Measurements from ENCODE around the gene ZNF223.

Gene ZNF223

GRCh38 chr19:44051650-44052402 is at the start of gene ZNF223:
TSS of gene ZNF223 (plus strand) at chr19:44052036. CDS start at chr19:44055177, 3,141 bp downstream.
- peak; percentile 87 for DNase-seq

GRCh38 chr19:44002212-44002565 is 49.6 kb upstream of the ZNF223 start:
- no peak for DNase-seq

DNA sequence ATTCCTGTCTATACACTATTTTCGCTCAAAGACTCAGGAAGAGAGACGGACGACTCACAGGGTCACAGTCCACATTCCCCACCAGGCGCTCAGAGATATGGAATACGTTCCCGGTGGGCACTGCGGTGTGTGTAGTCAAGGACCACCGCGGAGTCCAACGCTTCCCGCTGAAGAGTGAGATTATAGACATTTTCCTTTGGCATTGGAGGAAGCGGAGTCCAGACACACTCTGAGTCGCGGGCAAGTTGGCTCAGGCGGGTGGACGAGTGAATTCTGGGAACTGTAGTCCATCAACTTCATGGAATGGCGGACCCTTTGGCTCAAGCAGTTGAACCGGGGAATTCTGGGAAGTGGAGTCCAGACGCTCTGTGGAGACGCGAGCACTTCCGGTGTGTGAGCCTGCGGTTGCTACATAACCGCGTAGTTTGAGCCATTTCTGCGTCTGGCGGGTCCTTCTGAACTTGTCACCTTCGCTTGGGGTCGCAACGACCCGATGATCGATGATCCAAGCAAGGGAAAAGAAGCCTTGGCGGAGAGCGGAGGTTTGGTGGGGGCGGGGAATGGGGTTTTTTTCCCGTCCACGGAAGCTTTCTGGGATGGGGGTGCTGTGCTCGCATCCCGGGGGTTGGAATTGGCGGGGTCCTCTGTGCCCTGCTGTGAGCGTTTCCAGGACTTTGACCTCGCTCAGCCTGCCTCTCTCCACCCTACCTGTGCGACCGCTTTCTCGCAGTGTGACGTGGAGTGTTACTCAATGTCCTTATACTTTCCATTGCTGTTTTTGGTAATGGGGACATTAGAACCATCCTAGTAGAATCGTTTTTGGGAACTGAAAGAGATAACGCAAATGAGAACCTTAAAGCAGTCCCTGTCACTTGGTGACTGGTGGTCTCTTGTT is 49.0 kb upstream of the ZNF223 start, which contains the start of gene ZNF230:
ZNF230 (plus strand) TSS at position 392 of the 895 bp plus-strand sequence. CDS start 4,122 bp downstream, outside the sequence.
- peak; percentile 86 for DNase-seq

DNA sequence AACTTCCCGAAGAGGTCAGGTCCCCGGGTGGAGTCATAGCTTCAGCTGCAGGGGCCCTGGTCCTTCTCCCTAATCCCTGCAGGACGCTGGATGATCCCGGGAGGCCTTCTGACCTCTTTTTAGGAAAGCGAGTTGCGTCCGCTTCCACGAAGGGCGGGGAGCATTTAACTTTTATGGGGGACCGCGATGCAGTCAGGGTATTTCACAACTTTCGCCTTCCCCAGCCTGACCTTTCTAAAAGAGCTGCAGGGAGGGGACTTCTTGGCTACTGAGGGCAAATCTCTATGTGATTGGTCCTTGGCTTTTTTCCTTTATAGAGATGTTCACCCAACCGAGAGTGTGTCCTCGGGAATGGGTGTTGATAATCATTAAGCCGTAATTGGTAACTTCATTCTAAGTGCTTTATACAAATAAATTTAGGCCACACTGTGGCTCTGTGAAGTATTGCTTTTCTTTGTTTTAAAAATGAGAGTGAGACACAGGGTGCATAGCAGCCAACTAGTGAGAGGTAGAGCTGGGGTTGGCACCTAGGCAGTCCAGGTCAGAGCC is 48.3 kb upstream of the ZNF223 start:
- peak; percentile 58 for DNase-seq

DNA sequence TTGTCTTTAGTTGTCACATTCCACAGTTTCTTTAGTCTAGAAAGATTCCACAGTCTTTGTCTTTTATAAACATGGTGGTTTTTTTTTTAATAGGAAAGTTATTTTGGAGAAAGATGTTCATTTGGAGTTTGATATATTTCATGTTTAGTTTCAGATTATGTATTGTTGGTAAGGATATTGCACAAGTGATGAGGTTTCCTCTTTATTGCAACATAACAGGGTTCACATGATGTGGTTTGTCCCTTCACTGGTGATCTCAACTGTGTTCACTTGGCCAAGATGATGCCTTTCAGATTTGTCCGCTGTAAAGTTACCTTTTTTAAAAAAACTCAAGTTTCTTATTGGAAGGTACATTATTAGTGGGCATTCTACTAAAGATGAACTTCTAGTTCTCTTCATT is 45.9 kb upstream of the ZNF223 start:
- DNase-seq, result no peak

GRCh38 chr19:44007473-44007872 is 44.4 kb upstream of the ZNF223 start:
- no peak for DNase-seq

DNA sequence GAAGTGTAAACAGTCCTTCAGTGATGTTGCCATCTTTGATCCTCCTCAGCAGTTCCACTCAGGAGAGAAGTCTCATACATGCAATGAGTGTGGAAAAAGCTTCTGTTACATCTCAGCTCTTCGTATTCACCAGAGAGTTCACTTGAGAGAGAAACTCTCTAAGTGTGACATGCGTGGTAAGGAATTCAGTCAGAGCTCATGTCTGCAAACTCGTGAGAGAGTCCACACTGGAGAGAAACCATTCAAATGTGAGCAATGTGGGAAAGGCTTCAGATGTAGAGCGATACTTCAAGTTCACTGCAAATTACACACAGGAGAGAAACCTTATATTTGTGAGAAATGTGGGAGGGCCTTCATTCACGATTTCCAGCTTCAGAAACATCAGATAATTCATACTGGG is 41.4 kb upstream of the ZNF223 start:
- no peak for DNase-seq

DNA sequence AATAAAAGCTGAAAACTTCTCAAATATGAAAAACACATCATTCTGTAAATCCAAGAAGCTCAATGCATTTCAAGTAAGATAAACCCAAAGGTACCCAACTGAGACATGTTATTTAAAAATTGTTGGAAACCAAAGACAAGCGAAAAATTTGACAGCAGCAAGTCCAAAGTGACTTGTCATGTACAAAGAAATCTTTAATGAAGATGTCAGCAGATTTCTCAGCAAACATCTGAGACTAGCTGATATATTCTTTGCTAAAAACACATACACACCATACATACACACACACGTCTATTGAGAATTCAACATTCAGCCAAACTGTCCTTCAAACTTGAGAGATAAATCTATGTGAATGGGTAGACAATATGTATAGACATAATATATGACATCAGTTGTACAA is 32.3 kb upstream of the ZNF223 start:
- DNase-seq, result no peak

- no peak for DNase-seq
These were observed 30.6 kb upstream of the ZNF223 start for GRCh38 chr19:44021221-44021620.

DNA sequence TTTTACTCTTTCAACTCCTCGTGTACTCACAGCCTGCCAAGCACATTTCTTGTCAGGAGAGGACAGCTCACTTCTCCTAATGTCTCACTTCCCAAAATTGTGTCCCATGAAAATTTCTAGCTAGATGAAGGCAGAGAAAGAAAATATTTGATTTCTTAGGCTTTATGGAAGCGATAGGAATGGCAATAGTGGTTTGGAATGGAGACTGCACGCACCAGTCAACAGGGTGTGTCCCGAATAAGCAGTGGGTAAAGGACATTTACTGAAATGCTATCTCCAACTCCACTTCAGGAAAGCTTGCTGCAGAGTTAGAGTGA is 27.0 kb upstream of the ZNF223 start:
- no peak for DNase-seq

DNA sequence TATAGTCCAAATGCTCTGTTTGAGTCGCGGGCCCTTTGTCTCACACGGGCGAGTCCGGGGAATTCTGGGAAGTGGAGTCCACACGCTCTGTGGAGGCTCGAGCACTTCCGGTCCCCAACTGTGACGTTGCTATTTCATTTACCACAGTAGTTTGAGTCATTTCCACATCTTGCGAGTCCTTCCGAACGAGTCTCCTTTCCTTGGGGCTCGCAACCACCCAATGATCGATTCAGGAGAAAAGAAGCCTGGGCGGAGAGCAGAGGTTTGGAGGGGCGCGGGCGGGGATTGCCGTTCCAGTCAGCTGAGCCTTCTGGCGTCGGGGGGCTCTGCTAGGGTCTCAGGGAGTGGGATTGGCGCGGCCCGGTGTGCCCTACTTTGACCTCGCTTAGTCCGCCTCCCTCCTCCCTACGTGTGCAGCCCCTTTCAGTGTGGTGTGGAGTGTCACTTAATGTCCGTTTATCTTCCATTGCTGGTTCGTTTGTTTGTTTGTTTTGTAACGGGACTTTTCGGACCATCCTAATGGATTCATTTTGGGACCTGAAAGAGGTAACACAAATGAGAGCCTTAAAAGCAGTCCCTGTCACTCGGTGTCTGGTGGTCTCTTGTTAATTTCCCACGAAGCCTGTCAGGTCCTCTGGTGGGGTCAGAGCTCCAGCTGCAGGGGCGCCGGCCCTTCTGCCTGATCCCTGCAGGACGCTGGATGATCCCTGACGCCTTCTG is 26.5 kb upstream of the ZNF223 start, which contains the start of gene ZNF222:
ZNF222 (plus strand) TSS at position 163 of the 720 bp plus-strand sequence; CDS start at position 221, 58 bp downstream.
- peak; percentile 86 for DNase-seq

GRCh38 chr19:44026622-44027021 is 25.2 kb upstream of the ZNF223 start:
- DNase-seq, result no peak

DNA sequence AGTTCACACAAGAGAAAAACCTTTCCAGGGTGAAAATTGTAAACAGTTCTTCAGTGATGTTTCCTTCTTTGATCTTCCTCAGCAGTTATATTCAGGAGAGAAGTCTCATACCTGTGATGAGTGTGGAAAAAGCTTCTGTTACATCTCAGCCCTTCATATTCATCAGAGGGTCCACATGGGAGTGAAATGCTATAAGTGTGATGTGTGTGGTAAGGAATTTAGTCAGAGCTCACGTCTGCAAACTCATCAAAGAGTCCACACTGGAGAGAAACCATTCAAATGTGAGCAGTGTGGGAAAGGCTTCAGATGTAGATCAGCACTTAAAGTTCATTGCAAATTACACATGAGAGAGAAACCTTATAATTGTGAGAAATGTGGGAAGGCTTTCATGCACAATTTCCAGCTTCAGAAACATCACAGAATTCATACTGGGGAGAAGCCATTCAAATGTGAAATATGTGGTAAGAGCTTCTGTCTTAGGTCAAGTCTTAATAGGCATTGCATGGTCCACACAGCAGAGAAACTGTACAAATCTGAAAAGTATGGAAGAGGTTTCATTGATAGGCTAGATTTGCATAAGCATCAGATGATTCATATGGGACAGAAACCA is 19.7 kb upstream of the ZNF223 start:
- no peak for DNase-seq

GRCh38 chr19:44042147-44042546 is 9.7 kb upstream of the ZNF223 start:
- DNase-seq, result no peak

DNA sequence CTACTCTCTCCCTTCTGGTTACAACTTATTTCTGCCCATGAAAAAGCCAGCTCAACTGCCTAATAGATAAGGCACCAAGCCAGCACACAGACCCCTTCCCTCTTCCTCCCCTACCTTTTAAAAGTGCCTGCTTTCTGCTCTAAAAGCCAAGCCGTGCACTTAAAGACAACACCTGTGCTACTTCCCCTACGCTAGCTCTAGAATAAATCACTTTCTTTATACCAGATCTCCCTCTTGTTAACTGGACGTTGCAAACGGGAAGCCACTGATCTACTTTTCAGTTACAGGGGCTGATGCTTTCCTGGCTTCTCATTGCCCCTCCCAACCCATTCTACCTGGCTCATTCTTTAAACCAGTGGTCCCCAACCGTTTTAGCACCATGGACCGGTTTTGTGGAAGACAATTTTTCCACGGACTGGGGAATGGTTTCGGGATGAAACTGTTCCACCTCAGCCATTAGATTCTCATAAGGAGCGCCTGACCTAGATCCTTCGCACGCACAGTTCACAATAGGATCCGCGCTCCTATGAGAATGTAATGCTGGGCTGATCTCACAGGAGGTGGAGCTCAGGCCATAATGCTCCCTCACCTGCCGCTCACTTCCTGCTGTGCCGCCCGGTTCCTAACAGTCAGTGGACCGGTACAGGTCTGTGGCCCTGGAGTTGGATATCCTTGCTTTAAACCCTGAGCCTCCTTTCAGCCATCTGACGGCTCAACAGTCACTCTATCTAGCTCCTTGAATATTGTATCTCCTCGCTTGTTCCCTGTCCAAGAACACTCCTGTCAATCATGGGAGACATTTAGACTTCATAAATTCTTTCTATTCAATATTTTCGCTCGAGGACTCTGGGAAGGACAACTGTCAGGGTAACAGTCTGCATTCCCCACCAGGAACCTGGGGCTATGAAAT is 841 bp upstream of the ZNF223 start:
- no peak for DNase-seq

- DNase-seq, result no peak
These were observed 4.0 kb downstream of the ZNF223 start for GRCh38 chr19:44055870-44056269.

- no peak for DNase-seq
These were observed 7.4 kb downstream of the ZNF223 start for GRCh38 chr19:44059229-44059628.

DNA sequence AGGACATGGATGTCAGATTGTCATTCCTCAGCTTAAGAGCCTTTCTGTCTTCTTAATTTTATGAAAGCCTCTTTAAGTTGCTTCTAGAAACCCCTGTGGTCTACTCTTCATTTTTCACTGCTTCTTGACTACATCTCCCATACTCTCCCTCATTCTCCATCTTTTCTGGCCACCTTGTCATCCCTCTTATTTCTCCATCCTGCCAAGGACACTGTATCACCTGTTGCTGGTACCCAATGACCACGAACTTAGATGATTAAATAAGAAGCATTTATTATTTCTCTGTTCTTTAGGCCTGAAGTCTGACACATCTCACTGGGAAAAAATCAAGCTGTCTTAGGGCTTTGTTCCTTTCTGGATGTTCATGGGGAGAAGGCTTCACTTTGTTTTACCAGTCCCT is 9.2 kb downstream of the ZNF223 start:
- no peak for DNase-seq

DNA sequence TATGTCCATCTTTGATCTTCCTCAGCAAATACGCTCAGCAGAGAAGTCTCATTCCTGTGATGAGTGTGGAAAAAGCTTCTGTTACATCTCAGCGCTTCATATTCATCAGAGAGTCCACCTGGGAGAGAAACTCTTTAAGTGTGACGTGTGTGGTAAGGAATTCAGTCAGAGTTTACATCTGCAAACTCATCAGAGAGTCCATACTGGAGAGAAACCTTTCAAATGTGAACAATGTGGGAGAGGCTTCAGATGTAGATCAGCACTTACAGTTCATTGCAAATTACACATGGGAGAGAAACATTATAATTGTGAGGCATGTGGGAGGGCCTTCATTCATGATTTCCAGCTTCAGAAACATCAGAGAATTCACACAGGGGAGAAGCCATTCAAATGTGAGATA is 14.5 kb downstream of the ZNF223 start:
- no peak for DNase-seq

DNA sequence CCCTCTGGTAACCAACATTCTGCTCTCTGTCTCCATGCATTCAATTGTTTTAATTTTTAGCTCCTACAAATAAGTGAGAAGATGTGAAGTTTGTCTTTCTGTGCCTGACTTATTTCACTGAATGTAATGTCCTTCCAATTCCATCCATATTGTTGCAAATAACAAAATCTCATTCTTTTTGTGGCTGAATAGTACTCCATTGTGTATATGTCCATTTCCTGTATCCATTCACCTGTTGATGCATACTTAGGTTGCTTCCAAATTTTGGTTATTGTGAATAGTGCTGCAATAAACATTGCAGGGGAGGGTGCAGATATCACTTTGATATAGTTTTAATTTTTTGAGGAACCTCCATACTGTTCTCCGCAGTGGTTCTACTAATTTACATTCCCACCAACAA is 17.6 kb downstream of the ZNF223 start:
- no peak for DNase-seq

DNA sequence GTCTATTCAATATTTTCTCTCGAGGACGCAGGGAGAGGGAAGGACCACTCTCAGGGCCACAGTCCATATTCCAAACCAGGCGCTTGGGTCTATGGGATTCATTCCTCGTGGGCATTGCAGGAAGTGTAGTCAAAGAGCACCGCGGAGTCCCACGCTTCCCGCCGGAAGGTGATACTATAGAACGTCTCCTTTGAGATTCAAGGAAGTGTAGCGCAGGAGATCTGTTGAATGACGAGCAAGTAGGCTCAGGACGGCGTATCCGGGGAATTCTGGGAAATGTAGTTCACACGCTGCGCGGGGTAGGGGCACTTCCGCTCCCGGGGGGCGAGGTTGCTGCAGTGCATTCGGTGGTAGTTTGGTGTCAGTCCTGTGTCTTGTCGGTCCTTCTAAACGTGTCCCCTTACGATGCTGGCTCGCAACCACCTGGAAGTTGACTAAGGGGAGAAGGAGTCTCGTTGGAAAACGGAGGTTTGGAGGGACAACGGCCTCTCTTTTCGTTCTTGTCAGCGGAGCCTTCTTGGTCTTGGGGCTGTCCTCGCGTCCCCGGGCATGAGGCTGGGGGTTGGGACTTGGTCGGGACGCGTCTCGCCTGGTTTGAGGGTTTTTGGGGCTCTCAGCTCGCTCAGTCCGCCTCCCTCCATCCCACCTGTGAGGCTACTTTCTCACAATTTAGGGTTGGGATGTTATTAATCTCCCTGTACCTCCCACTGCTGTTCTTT is 20.1 kb downstream of the ZNF223 start, which contains the start of gene ZNF284:
ZNF284 (plus strand) TSS at position 336 of the 719 bp plus-strand sequence. CDS start 4,231 bp downstream, outside the sequence.
- DNase-seq, result peak; percentile 90

All from activated CD8-positive, alpha-beta memory T cell treated with anti-CD3 and anti-CD28 coated beads for 24 hours (primary cell).